Endodermal cell (in vitro differentiated cells): ENCODE results near the gene SNX30. TPM values are rescaled to one million over a fixed set of nuclear protein-coding genes. Genes with fewer than 3 reads are reported as not detected.

Source experiments
- DNase-seq: peaks from one replicate; pipeline ENCODE4 v3.0.0-alpha.2; 2017
- H3K27ac ChIP-seq: 2 replicates; pipeline ENCODE4 v1.5.1; 2013; ENCODE audit warnings: mild to moderate bottlenecking, low read depth, low read length, moderate library complexity
- H3K27me3 ChIP-seq: 2 replicates; pipeline ENCODE4 v1.6.1; 2013; ENCODE audit warnings: mild to moderate bottlenecking, low read length, moderate library complexity; ENCODE audit not compliant: insufficient read depth, control insufficient read depth, poor library complexity, severe bottlenecking
- H3K36me3 ChIP-seq: 2 replicates; pipeline ENCODE4 v1.7.0; 2013; ENCODE audit warnings: mild to moderate bottlenecking, low read length, moderate library complexity; ENCODE audit not compliant: control insufficient read depth, insufficient read depth
- H3K4me1 ChIP-seq: one replicate; pipeline ENCODE4 v1.7.0; 2013; ENCODE audit warnings: low read length; ENCODE audit not compliant: control insufficient read depth, insufficient read depth
- H3K4me3 ChIP-seq: 2 replicates; pipeline ENCODE4 v1.5.1; 2013; ENCODE audit warnings: mild to moderate bottlenecking, low read length, moderate library complexity
- H3K9ac ChIP-seq: 2 replicates; pipeline ENCODE4 v1.6.1; 2013; ENCODE audit warnings: mild to moderate bottlenecking, low read length, moderate library complexity; ENCODE audit not compliant: poor library complexity, severe bottlenecking; ENCODE audit errors: extremely low read depth
- H3K9me3 ChIP-seq: 2 replicates; pipeline ENCODE4 v1.6.1; 2013; ENCODE audit warnings: mild to moderate bottlenecking, low read length, moderate library complexity; ENCODE audit not compliant: control insufficient read depth
- H3K27ac Mint-ChIP-seq: 2 replicates; pipeline ENCODE4 v1.8.0; 2020; ENCODE audit warnings: mixed read lengths
- H3K27me3 Mint-ChIP-seq: 2 replicates; pipeline ENCODE4 v1.8.0; 2021; ENCODE audit warnings: mild to moderate bottlenecking, mixed read lengths; ENCODE audit not compliant: insufficient read depth
- H3K36me3 Mint-ChIP-seq: 2 replicates; pipeline ENCODE4 v1.8.0; 2020; ENCODE audit warnings: low read depth, mixed read lengths
- H3K4me1 Mint-ChIP-seq: 2 replicates; pipeline ENCODE4 v1.8.0; 2020; ENCODE audit warnings: mixed read lengths
- H3K4me3 Mint-ChIP-seq: 2 replicates; pipeline ENCODE4 v1.8.0; 2020; ENCODE audit warnings: mild to moderate bottlenecking, moderate library complexity, mixed read lengths
- H3K9me3 Mint-ChIP-seq: 2 replicates; pipeline ENCODE4 v1.8.0; 2020; ENCODE audit warnings: mild to moderate bottlenecking, mixed read lengths
- WGBS, 2 experiments: methylation state at CpG; one replicate each; pipeline versions ENCODE4 v1.1.5 to v1.1.7; 2013; ENCODE audit warnings: missing lambda C conversion rate in 2 of 2, mixed read lengths in 1 of 2; ENCODE audit not compliant: insufficient coverage in 1 of 2, insufficient read length in 1 of 2; 5-methylcytosine and 5-hydroxymethylcytosine counted together
- total RNA-seq, 2 donors: library from RNA; stranded (reverse); fragmentation: NEBNext Ultra II Directional in 1 of 2; extraction: Animal tissue kit (Norgen Biotek cat#: 25700) in 1 of 2; gene quantifications; 2 replicates in 1 of 2; 3 replicates in 1 of 2; pipeline ENCODE4 v1.2.1, GENCODE V29; 2021
- TF ChIP-seq, protein P1 (sequence below): fragments of 200-600 bp; sonication (generic); conservative IDR thresholded peaks from 2 replicates; pipeline ENCODE4 v1.5.0; 2021; ENCODE audit warnings: antibody characterized with exemption, mild to moderate bottlenecking

Gene SNX30
- total RNA-seq, 2 donors from 2014 or later: 11.8 to 14.8 TPM

GRCh38 chr9:112891521-112891920 is 141.0 kb downstream of the SNX30 start:
- H3K27me3 Mint-ChIP-seq: peaks cover 69% of the 10 kb centered on the region
- no peak overlapping the region for H3K27ac ChIP-seq
- H3K36me3 ChIP-seq: no peaks in the 10 kb centered on the region
- 83 to 100% methylated on average over 1 to 3 of the region's 3 CpGs for WGBS, 2 experiments
- H3K9ac ChIP-seq: no peak overlapping the region
- H3K27me3 ChIP-seq: peaks cover 36% of the 10 kb centered on the region
- no peak overlapping the region for H3K4me3 ChIP-seq
- no peak for DNase-seq
- no peak overlapping the region for H3K27ac Mint-ChIP-seq
- H3K36me3 Mint-ChIP-seq: no peaks in the 10 kb centered on the region
- no peaks in the 10 kb centered on the region for H3K9me3 Mint-ChIP-seq
- no peaks in the 10 kb centered on the region for H3K9me3 ChIP-seq
- H3K4me3 Mint-ChIP-seq: peak overlapping the region; percentile 55
- peaks cover 4% of the 10 kb centered on the region for H3K4me1 Mint-ChIP-seq
- TF ChIP-seq, protein P1, sequence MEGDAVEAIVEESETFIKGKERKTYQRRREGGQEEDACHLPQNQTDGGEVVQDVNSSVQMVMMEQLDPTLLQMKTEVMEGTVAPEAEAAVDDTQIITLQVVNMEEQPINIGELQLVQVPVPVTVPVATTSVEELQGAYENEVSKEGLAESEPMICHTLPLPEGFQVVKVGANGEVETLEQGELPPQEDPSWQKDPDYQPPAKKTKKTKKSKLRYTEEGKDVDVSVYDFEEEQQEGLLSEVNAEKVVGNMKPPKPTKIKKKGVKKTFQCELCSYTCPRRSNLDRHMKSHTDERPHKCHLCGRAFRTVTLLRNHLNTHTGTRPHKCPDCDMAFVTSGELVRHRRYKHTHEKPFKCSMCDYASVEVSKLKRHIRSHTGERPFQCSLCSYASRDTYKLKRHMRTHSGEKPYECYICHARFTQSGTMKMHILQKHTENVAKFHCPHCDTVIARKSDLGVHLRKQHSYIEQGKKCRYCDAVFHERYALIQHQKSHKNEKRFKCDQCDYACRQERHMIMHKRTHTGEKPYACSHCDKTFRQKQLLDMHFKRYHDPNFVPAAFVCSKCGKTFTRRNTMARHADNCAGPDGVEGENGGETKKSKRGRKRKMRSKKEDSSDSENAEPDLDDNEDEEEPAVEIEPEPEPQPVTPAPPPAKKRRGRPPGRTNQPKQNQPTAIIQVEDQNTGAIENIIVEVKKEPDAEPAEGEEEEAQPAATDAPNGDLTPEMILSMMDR: no peak
- no peaks in the 10 kb centered on the region for H3K4me1 ChIP-seq

DNA sequence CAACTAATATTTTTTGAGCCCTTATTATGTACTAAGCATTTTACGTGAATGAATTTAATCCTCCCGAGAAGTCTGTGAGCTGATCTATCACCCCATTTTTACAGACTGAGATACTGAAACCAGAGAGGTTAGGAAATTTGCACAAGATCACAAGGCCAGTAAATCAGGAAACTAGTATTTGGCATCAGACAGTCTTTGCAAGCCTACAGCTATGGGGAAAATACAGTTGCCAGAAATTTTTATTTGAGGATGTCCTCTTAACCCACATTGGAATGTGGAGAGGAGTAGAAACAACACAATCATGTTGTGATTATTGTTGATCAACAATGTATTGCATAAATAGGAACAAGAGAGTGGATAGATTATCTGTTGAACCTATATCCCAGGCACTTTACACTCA is 142.4 kb downstream of the SNX30 start:
- Histone ChIP-seq H3K9me3 (no peaks in the 10 kb centered on the region), H3K9ac (no peak overlapping the region), H3K4me3 (no peak overlapping the region), H3K4me1 (no peaks in the 10 kb centered on the region), H3K27me3 (peaks cover 36% of the 10 kb centered on the region), H3K36me3 (no peaks in the 10 kb centered on the region), H3K27ac (no peak overlapping the region)
- TF ChIP-seq, protein P1: no peak
- 86 to 100% methylated on average over 2 of the region's 2 CpGs for WGBS, 2 experiments
- H3K4me3 Mint-ChIP-seq: no peak overlapping the region
- H3K9me3 Mint-ChIP-seq: no peaks in the 10 kb centered on the region
- H3K27me3 Mint-ChIP-seq: peaks cover 70% of the 10 kb centered on the region
- H3K36me3 Mint-ChIP-seq: no peaks in the 10 kb centered on the region
- no peak for DNase-seq
- H3K4me1 Mint-ChIP-seq: peaks cover 4% of the 10 kb centered on the region
- H3K27ac Mint-ChIP-seq: no peak overlapping the region

DNA sequence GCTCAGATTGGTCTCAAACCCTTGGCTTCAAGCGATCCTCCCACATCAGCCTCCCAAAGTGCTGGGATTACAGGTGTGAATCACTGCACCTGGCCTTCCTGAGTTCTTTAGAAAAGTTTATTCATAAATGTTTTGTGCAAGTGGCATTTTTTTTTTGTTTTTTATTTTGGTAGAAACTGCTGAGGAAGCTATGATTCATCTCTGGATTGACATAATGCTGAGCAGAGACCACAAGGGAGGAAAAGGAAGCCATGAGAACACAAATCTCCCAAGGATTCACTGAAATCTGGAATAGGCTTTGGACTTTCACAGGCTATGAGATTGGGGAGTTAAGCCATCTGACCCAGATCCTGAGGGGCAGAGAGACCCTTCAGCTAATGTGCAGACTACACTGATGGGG is 143.5 kb downstream of the SNX30 start:
- H3K4me3 Mint-ChIP-seq: no peak overlapping the region
- TF ChIP-seq, protein P1: no peak
- H3K9ac ChIP-seq: no peak overlapping the region

More for the DNA sequence above, 143.5 kb downstream of the SNX30 start:
- Mint-ChIP-seq H3K9me3 (no peaks in the 10 kb centered on the region), H3K27me3 (peaks cover 65% of the 10 kb centered on the region), H3K27ac (no peak overlapping the region), H3K36me3 (no peaks in the 10 kb centered on the region), H3K4me1 (peaks cover 4% of the 10 kb centered on the region)
- H3K36me3 ChIP-seq: no peaks in the 10 kb centered on the region
- DNase-seq: no peak
- H3K9me3 ChIP-seq: no peaks in the 10 kb centered on the region
- WGBS, 2 experiments: 87 to 100% methylated on average over 1 of the region's 1 CpG
- no peaks in the 10 kb centered on the region for H3K4me1 ChIP-seq
- no peak overlapping the region for H3K27ac ChIP-seq
- peaks cover 33% of the 10 kb centered on the region for H3K27me3 ChIP-seq
- no peak overlapping the region for H3K4me3 ChIP-seq
